IMR-90 (cell line): ENCODE results near the gene ACTRT2. TPM values are rescaled to one million over a fixed set of nuclear protein-coding genes. Genes with fewer than 3 reads are reported as not detected.

ENCODE experiments used
- ATAC-seq: fragments of 200-7000 bp; cut with Tn5 transposase; 2 replicates; pipeline ENCODE4 v1.9.1; 2020; ENCODE audit warnings: low read depth, mild to moderate bottlenecking, moderate library complexity
- BruUV-seq: library from RNA; stranded (reverse); fragments of 400-500 nt; replicated peaks from 2 replicates; lab custom pipeline; 2021; lab: Mats Ljungman, UMichigan
- CTCF ChIA-PET: fragments of 300-600 bp; formaldehyde crosslinking; extraction: SDS; loops from one replicate; lab custom pipeline; 2021; ENCODE audit warnings: antibody characterized with exemption; lab: Yijun Ruan, JAX
- POLR2A ChIA-PET: fragments of 300-600 bp; sonication (Branson Sonifier 250); formaldehyde crosslinking; loops from one replicate; lab custom pipeline; 2022; ENCODE audit warnings: antibody characterized with exemption; ENCODE audit not compliant: unreplicated experiment; lab: Charles Lee
- DNase-seq: peaks from one replicate; pipeline ENCODE4 v3.0.0; 2013
- H2AFZ ChIP-seq: replicated peaks from 2 replicates; pipeline ENCODE3; 2013; ENCODE audit warnings: low read length, mild to moderate bottlenecking; ENCODE audit not compliant: poor library complexity
- H2AK5ac ChIP-seq: 2 replicates; pipeline ENCODE4 v1.6.1; 2013; ENCODE audit warnings: low read depth, low read length, inconsistent platforms
- H2AK9ac ChIP-seq: replicated peaks from 2 replicates; pipeline ENCODE3; 2013; ENCODE audit warnings: mild to moderate bottlenecking, low read depth, low read length, moderate library complexity; ENCODE audit not compliant: poor library complexity
- H2BK120ac ChIP-seq: 2 replicates; pipeline ENCODE4 v1.6.1; 2013; ENCODE audit warnings: low read depth, low read length, inconsistent platforms
- H2BK15ac ChIP-seq: 3 replicates; pipeline ENCODE4 v1.6.1; 2013; ENCODE audit warnings: low read depth, low read length, inconsistent platforms
- H2BK20ac ChIP-seq: 2 replicates; pipeline ENCODE4 v1.6.1; 2013; ENCODE audit warnings: low read depth, mild to moderate bottlenecking, inconsistent platforms, low read length, moderate library complexity
- H2BK5ac ChIP-seq: 2 replicates; pipeline ENCODE4 v1.6.1; 2013; ENCODE audit warnings: mild to moderate bottlenecking, low read depth, low read length, inconsistent platforms; ENCODE audit not compliant: poor library complexity, severe bottlenecking
- H3K14ac ChIP-seq: replicated peaks from 2 replicates; pipeline ENCODE4 v1.6.1; 2013; ENCODE audit warnings: low read depth, low read length, inconsistent platforms
- H3K18ac ChIP-seq: 2 replicates; pipeline ENCODE4 v1.6.1; 2013; ENCODE audit warnings: low read depth, low read length, control low read depth
- H3K23ac ChIP-seq: 2 replicates; pipeline ENCODE4 v1.6.1; 2013; ENCODE audit warnings: low read depth, low read length, inconsistent platforms
- H3K27ac ChIP-seq: 2 replicates; pipeline ENCODE4 v1.5.1; 2013; ENCODE audit warnings: mild to moderate bottlenecking, control low read depth, low read length; ENCODE audit not compliant: insufficient read depth
- H3K27me3 ChIP-seq: 2 replicates; pipeline ENCODE4 v1.6.1; 2013; ENCODE audit warnings: low read length; ENCODE audit not compliant: control insufficient read depth, insufficient read depth
- H3K36me3 ChIP-seq: 2 replicates; pipeline ENCODE4 v1.6.1; 2013; ENCODE audit warnings: low read length, mixed read lengths; ENCODE audit not compliant: control insufficient read depth, insufficient read depth
- H3K4ac ChIP-seq: 2 replicates; pipeline ENCODE4 v1.6.1; 2013; ENCODE audit warnings: low read depth, low read length, inconsistent platforms
- H3K4me1 ChIP-seq: 2 replicates; pipeline ENCODE4 v1.6.1; 2013; ENCODE audit warnings: low read length, mixed read lengths; ENCODE audit not compliant: control insufficient read depth, insufficient read depth
- H3K4me2 ChIP-seq: 2 replicates; pipeline ENCODE4 v1.6.1; 2013; ENCODE audit warnings: low read depth, mild to moderate bottlenecking, control low read depth, low read length, moderate library complexity
- H3K4me3 ChIP-seq: 2 replicates; pipeline ENCODE4 v1.5.1; 2013; ENCODE audit warnings: low read depth, mild to moderate bottlenecking, control low read depth, low read length, moderate library complexity; ENCODE audit not compliant: insufficient read depth
- H3K56ac ChIP-seq: 2 replicates; pipeline ENCODE4 v1.6.1; 2013; ENCODE audit warnings: low read length, inconsistent platforms; ENCODE audit not compliant: insufficient read depth; ENCODE audit errors: extremely low read depth
- H3K79me1 ChIP-seq, 2 experiments: 2 replicates each; pipeline ENCODE4 v1.6.1; 2013; ENCODE audit warnings: low read length in 2 of 2, inconsistent platforms in 1 of 2, low read depth in 1 of 2
- H3K9ac ChIP-seq: 2 replicates; pipeline ENCODE4 v1.6.1; 2013; ENCODE audit warnings: low read depth, low read length, control low read depth
- H3K9me1 ChIP-seq: 2 replicates; pipeline ENCODE4 v1.6.1; 2013; ENCODE audit warnings: low read length, inconsistent platforms; ENCODE audit not compliant: insufficient read depth
- H3K9me3 ChIP-seq: 2 replicates; pipeline ENCODE4 v1.6.1; 2013; ENCODE audit warnings: low read length; ENCODE audit not compliant: control insufficient read depth, insufficient read depth
- H4K20me1 ChIP-seq: 2 replicates; pipeline ENCODE4 v1.6.1; 2013; ENCODE audit warnings: low read length, inconsistent platforms; ENCODE audit not compliant: insufficient read depth
- H4K5ac ChIP-seq: 2 replicates; pipeline ENCODE4 v1.6.1; 2013; ENCODE audit warnings: mild to moderate bottlenecking, low read depth, low read length, control low read depth
- H4K8ac ChIP-seq, 2 experiments: 2 replicates each; pipeline ENCODE4 v1.6.1; 2013; ENCODE audit warnings: low read depth in 2 of 2, low read length in 2 of 2, control low read depth in 1 of 2, inconsistent platforms in 1 of 2
- H4K91ac ChIP-seq: 2 replicates; pipeline ENCODE4 v1.6.1; 2013; ENCODE audit warnings: low read depth, low read length, inconsistent platforms; ENCODE audit not compliant: insufficient read depth
- FOS ChIP-seq: fragments of 150-350 bp; IDR thresholded peaks from 2 replicates; pipeline ENCODE4 v1.6.1; 2016; ENCODE audit warnings: low read depth, low read length
- MAFK ChIP-seq: IDR thresholded peaks from 2 replicates; pipeline ENCODE4 v1.6.1; 2012; ENCODE audit warnings: low read depth, low read length, improper control_type of control experiment
- MAZ ChIP-seq: IDR thresholded peaks from 2 replicates; pipeline ENCODE4 v1.6.1; 2012; ENCODE audit warnings: low read depth, mild to moderate bottlenecking, low read length, improper control_type of control experiment, moderate library complexity, borderline replicate concordance
- WGBS, 2 experiments: methylation state at CpG; one replicate each; pipeline versions ENCODE4 v1.1.5 to v1.1.7; 2013; ENCODE audit warnings: missing lambda C conversion rate in 2 of 2; ENCODE audit not compliant: insufficient read length in 1 of 2; ENCODE audit errors: extremely low coverage in 2 of 2; 5-methylcytosine and 5-hydroxymethylcytosine counted together
- dilution Hi-C: fragments of 300-500 bp; cut with HindIII; formaldehyde crosslinking; loops from one replicate; pipeline ENCODE4 v1.14.3; 2018; ENCODE audit warnings: low sequenced_read_pairs; ENCODE audit not compliant: unreplicated experiment
- in situ Hi-C: fragments of 300-500 bp; cut with MboI; formaldehyde crosslinking; loops from 3 replicates; pipeline ENCODE4 v1.14.3; 2019; ENCODE audit warnings: low sequenced_read_pairs, inconsistent platforms, mixed read lengths
- intact Hi-C: fragments of 100-400 bp; cut with micrococcal nuclease; formaldehyde crosslinking; loops from 2 replicates; pipeline ENCODE4 v1.10.0; 2022
- polyA plus RNA-seq, 3 experiments: library from polyadenylated mRNA; depleted of rRNA; stranded (reverse); fragments of >200 nt; gene quantifications; 2 replicates each; pipeline ENCODE4 v1.2.3, GENCODE V29; 2012; ENCODE audit warnings: low replicate concordance in 1 of 3
- total RNA-seq: library from RNA; depleted of rRNA; stranded (reverse); fragments of >200 nt; gene quantifications from 2 replicates; pipeline ENCODE4 v1.2.3, GENCODE V29; 2012
- TF ChIP-seq, protein P1 (sequence below): conservative IDR thresholded peaks from 2 replicates; pipeline ENCODE4 v1.5.1; 2012; ENCODE audit warnings: mild to moderate bottlenecking, low read depth, low read length, improper control_type of control experiment

Gene ACTRT2
- total and polyA plus RNA-seq, 2 of the 4 experiments (the other 2 are of a cell fraction): not detected

DNA sequence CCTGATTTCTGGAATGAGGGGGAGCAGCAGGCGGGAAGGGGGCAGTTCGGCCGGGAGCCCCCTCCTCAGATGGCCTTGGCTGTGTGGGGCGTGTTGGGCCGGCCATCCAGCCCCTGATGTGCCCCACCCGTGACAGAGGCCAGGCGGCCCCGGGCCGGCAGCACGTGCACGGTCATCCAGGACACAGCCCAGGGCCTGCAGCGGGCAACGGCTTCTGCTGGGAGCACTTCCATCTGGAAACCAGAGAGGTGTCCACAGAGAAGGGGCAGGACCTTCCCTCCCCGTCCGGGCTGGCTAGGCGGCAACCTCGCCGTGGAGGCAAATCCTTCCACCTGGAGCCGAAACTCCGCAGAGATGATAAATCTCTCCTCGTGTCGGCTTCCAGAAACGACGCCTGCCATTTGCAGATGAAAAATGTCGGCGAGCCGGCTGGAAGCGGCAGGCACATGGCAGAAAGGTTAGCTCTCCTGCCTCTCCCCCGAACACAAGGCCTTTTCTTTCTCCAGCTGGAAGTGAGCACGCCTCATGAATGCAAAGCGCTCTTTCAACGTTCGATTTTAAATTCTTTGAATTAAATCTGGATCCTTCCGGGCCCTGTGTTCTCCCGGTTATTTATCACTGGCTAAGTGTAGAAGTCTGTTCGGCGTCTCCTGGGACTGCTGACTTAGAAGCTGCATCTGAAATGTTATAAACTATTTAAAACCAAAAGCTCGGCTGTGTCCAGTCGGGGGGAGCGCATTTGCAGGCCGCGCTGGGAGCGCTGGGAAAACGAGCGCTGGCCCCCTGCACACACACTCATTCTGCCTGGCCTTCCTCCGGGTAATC is 9.4 kb upstream of the ACTRT2 start:
- no peaks in the 10 kb centered on the region for H3K36me3 ChIP-seq
- H2BK20ac ChIP-seq: no peak overlapping the region
- no peaks in the 10 kb centered on the region for H3K79me1 ChIP-seq
- CTCF ChIA-PET: no interaction called here
- intact Hi-C loops (no loop called here), dilution Hi-C loops (no loop called here), in situ Hi-C loops (no loop called here)
- no peaks in the 10 kb centered on the region for H4K20me1 ChIP-seq
- no peak overlapping the region for H3K23ac ChIP-seq
- DNase-seq: no peak
- H4K5ac ChIP-seq: no peak overlapping the region
- no peak overlapping the region for H2BK5ac ChIP-seq
- 29% methylated on average over 11 of the region's 46 CpGs; no CpG with 5 or more reads in 1 of the 2 experiments for WGBS, 2 experiments
- no peaks in the 10 kb centered on the region for H3K4me1 ChIP-seq
- H3K18ac ChIP-seq: no peak overlapping the region
- no peak overlapping the region for H4K8ac ChIP-seq
- H2AK9ac ChIP-seq: no peak overlapping the region
- H3K27me3 ChIP-seq: no peaks in the 10 kb centered on the region
- no peak overlapping the region for H2AK5ac ChIP-seq
- no peak overlapping the region for H4K91ac ChIP-seq
- no peak overlapping the region for H3K9ac ChIP-seq
- H3K9me3 ChIP-seq: peaks cover 48% of the 10 kb centered on the region
- no peaks in the 10 kb centered on the region for H3K9me1 ChIP-seq
- no peak overlapping the region for H2AFZ ChIP-seq
- no TSS peak for BruUV-seq
- no peak overlapping the region for H3K4ac ChIP-seq
- no peak overlapping the region for H3K4me3 ChIP-seq
- no peak overlapping the region for H3K14ac ChIP-seq
- ATAC-seq: no peak
- no peak overlapping the region for H3K27ac ChIP-seq
- TF ChIP-seq, protein P1, sequence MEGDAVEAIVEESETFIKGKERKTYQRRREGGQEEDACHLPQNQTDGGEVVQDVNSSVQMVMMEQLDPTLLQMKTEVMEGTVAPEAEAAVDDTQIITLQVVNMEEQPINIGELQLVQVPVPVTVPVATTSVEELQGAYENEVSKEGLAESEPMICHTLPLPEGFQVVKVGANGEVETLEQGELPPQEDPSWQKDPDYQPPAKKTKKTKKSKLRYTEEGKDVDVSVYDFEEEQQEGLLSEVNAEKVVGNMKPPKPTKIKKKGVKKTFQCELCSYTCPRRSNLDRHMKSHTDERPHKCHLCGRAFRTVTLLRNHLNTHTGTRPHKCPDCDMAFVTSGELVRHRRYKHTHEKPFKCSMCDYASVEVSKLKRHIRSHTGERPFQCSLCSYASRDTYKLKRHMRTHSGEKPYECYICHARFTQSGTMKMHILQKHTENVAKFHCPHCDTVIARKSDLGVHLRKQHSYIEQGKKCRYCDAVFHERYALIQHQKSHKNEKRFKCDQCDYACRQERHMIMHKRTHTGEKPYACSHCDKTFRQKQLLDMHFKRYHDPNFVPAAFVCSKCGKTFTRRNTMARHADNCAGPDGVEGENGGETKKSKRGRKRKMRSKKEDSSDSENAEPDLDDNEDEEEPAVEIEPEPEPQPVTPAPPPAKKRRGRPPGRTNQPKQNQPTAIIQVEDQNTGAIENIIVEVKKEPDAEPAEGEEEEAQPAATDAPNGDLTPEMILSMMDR: no peak
- TF ChIP-seq MAFK (no peak), MAZ (no peak), FOS (no peak)
- POLR2A ChIA-PET: no interaction called here
- H3K4me2 ChIP-seq: no peak overlapping the region
- no peak overlapping the region for H3K56ac ChIP-seq
- no peak overlapping the region for H2BK15ac ChIP-seq
- H2BK120ac ChIP-seq: no peak overlapping the region
